ENCODE measurements around the gene INSIG2. TPM values are rescaled to one million over a fixed set of nuclear protein-coding genes. Genes with fewer than 3 reads are reported as not detected.

INSIG2 gene
- 29.1 TPM for total RNA-seq

GRCh38 chr2:118088051-118089024, at the start of gene INSIG2:
TSS of gene INSIG2 (plus strand) at chr2:118088471. CDS start at chr2:118096557, 8,086 bp downstream.

Other genes starting within 250 kb of the INSIG2 start
- 82.3 TPM for gene CCDC93, start 74.4 kb upstream of the INSIG2 start, total RNA-seq